ENCODE measurements around the gene IL27RA. TPM values are rescaled to one million over a fixed set of nuclear protein-coding genes. Genes with fewer than 3 reads are reported as not detected.

Gene IL27RA
- total RNA-seq, 1 experiment from 2014 or later: 18.3 TPM

DNA sequence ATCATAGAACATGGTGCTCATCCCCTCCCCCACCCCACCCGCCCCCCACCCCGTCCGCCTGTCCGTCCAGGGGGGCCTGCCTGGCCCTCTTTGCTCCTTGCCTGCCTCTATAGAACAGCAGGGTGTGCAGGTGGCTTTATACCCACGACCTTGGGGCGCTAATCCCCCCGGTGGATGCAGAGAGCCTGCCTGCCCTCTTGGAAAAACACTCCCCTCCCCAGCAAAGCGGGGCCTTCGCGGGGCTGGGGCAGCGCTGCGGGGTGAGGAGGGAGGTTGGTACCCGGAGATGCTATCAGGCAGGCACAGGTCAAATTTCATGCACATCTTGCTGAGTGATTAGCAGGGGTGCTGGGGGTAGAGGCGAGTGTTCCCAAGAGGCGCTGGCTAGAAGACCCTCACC, 47.4 kb upstream of the IL27RA start:
- H3K4me1 ChIP-seq (ENCODE audit: control insufficient read depth in 1 of 2, insufficient read depth in 2 of 2, low read length in 2 of 2): peaks cover 8 to 12% of the 10 kb centered on the region in 2 experiments; a peak in 3 of 4 replicates
- H3K36me3 ChIP-seq (ENCODE audit: control insufficient read depth in 1 of 2, insufficient read depth in 2 of 2, low read length in 2 of 2): no peaks in the 10 kb centered on the region; a peak in 1 of 4 replicates
- H3K9ac ChIP-seq (ENCODE audit: low read length): no peak overlapping the region
- no peak overlapping the region for H2AFZ ChIP-seq (ENCODE audit: low read depth, low read length, poor library complexity, severe bottlenecking)
- RAD21 ChIA-PET (ENCODE audit: low non-redundant PET in 1 of 2, low total read pairs in 2 of 2, uncharacterized antibody in 2 of 2, unreplicated experiment in 2 of 2): no interaction called here
- no peak overlapping the region for H3K27ac ChIP-seq (ENCODE audit: low read depth, low read length)
- no peak for TF ChIP-seq EZH2 (IDR thresholded peaks at IDR 0.05)
- no peak for TF ChIP-seq CBX3 (IDR thresholded peaks at IDR 0.05; ENCODE audit: low read depth)
- TF ChIP-seq TCF7L2 (IDR thresholded peaks at IDR 0.05; ENCODE audit: borderline replicate concordance, extremely low read depth, insufficient read depth, insufficient read length): no peak
- TF ChIP-seq POLR2A (IDR thresholded peaks at IDR 0.05; ENCODE audit: borderline replicate concordance, extremely low read depth, insufficient read depth, insufficient read length): no peak
- TF ChIP-seq, protein P1, sequence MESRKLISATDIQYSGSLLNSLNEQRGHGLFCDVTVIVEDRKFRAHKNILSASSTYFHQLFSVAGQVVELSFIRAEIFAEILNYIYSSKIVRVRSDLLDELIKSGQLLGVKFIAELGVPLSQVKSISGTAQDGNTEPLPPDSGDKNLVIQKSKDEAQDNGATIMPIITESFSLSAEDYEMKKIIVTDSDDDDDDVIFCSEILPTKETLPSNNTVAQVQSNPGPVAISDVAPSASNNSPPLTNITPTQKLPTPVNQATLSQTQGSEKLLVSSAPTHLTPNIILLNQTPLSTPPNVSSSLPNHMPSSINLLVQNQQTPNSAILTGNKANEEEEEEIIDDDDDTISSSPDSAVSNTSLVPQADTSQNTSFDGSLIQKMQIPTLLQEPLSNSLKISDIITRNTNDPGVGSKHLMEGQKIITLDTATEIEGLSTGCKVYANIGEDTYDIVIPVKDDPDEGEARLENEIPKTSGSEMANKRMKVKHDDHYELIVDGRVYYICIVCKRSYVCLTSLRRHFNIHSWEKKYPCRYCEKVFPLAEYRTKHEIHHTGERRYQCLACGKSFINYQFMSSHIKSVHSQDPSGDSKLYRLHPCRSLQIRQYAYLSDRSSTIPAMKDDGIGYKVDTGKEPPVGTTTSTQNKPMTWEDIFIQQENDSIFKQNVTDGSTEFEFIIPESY (IDR thresholded peaks at IDR 0.05; ENCODE audit: extremely low read depth, insufficient replicate concordance, low read length): no peak
- TF ChIP-seq EGR1 (IDR thresholded peaks at IDR 0.05; ENCODE audit: low read depth): no peak
- TF ChIP-seq CEBPB (IDR thresholded peaks at IDR 0.05; ENCODE audit: low read depth): no peak
- no peak for TF ChIP-seq SP1 (IDR thresholded peaks at IDR 0.05; ENCODE audit: low read depth)
- TF ChIP-seq ZNF274 (IDR thresholded peaks at IDR 0.05; ENCODE audit: low read depth, low read length): no peak
- TF ChIP-seq ATF3 (IDR thresholded peaks at IDR 0.05): no peak
- TF ChIP-seq SRF (IDR thresholded peaks at IDR 0.05; ENCODE audit: low read depth): no peak
- no peak for TF ChIP-seq YY1 (IDR thresholded peaks at IDR 0.05; ENCODE audit: extremely low read depth, insufficient replicate concordance, low read depth, low read length)
- TF ChIP-seq ELF1 (IDR thresholded peaks at IDR 0.05; ENCODE audit: borderline replicate concordance, low read depth): no peak
- TF ChIP-seq SIN3A (IDR thresholded peaks at IDR 0.05; ENCODE audit: low read depth): no peak
- TF ChIP-seq MAX (IDR thresholded peaks at IDR 0.05): no peak
- H3K79me2 ChIP-seq (ENCODE audit: insufficient read depth, low read length): no peaks in the 10 kb centered on the region
- no peaks in the 10 kb centered on the region for H3K27me3 ChIP-seq (ENCODE audit: insufficient read depth, low read length)
- DNase-seq (ENCODE audit: low read depth, low spot score) (no peak), ATAC-seq (no peak)
- H3K9me3 ChIP-seq (ENCODE audit: control insufficient read depth in 1 of 2, insufficient read depth in 1 of 2, low read depth in 1 of 2, low read length in 2 of 2): no peaks in the 10 kb centered on the region
- intact Hi-C loops (cut with micrococcal nuclease): no loop called here
- H4K20me1 ChIP-seq (ENCODE audit: insufficient read depth): no peaks in the 10 kb centered on the region
- no peak overlapping the region for H3K4me2 ChIP-seq (ENCODE audit: low read length)
- CTCF ChIA-PET: no interaction called here
- no peaks in the 10 kb centered on the region for H3K9me2 ChIP-seq (ENCODE audit: insufficient read depth)
- H3K4me3 ChIP-seq (replicated peaks in 1 of 2; ENCODE audit: low read depth in 1 of 2, low read length in 2 of 2): no peak overlapping the region
- POLR2A ChIA-PET: no interaction called here
- no TSS peak for BruUV-seq (replicated peaks)

Measured in HCT116 (cell line).